Activated CD4-positive, CD25-positive, alpha-beta regulatory T cell treated with anti-CD3 and anti-CD28 coated beads, Interleukin-2, amount 50 U/mL, for 72 hours (primary cell): ENCODE data around the gene SLC7A10.
"Not testable (repeated sequence)": the region's sequence is repeated elsewhere in the genome, so short reads cannot be mapped to it uniquely, and the experiment has no call there.

ENCODE experiments used
- DNase-seq: peaks from one replicate; pipeline ENCODE4 v3.0.0; 2021

Gene SLC7A10

DNA sequence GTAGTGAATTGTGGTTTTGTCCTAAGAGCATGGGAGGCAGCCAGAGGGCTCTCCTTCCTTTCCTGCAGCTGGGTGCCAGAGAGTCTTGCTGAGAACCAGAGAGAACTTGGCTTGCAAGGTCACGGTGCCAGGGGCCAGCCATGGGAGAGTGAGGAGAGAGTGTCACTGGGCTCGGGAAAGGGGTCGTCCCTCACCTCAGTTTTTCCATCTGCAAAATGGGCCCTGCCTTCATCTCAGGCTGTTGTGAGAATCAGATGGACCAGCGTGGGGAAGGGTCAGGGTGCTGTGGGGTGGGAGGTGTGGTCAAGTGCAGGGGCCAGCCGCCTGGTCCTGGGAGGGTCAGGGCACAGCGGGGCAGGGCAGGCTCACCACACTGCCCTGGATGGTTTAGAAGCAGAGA is 24.2 kb downstream of the SLC7A10 start:
- DNase-seq, result no peak

DNA sequence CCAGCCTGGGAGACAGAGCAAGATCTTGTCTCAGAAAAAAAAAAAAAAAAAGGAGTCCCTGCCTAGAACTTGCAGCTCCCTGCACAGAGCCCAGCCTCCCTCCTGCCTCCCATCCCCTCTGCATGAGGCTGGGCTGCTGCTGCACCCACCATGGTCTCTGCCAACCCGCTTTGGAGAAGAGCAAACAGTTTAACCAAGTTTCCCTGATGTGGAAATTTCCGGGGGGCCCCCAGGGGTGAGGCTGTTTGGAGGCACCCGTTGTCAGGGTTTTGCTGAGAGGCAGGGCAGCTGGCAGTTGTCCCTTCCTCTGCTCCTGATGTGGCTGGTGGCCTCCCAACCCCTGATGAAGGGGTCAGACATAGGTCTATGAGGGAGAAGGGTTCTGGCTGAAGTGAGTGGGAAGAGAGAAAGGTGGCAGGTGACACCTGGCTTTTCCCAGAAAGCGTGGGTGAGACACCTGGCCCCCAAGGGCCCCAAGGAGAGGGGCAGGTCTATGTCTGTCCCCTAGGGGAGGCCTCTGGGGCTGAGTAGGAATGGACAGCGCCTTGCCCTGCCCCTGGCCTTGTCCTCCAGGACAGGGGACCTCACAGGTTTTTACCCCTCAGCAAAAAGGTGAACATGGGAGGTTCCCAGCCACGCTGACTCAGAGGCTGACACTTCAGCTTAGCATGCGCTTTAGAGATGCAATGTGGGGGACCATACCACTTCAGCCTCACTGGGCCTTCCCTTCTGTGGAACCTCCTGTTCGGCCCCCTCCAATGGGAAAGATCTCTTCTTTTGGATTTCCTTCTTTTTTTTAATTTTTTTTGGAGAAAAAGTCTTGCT is 26.0 kb downstream of the SLC7A10 start:
- DNase-seq, result no peak

DNA sequence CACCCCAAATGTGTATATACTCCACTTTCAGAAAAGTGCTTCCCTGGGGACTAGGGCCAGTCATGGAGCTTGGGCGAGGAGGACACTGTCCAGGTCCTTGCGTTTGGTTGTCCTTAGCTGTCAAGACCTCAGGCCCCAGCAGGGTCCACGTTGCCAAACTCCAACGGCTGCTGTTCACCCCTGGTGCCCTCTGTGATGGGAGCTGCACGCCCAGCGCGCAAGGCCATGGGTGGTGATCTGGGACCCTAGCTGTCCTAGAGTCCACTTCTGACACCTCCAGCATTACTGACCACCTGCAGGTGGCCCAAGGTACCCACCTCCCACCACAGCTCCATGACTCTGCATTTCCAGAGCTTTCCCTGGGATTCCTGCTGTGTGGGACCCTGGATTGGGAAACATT is 27.5 kb downstream of the SLC7A10 start:
- no peak for DNase-seq

DNA sequence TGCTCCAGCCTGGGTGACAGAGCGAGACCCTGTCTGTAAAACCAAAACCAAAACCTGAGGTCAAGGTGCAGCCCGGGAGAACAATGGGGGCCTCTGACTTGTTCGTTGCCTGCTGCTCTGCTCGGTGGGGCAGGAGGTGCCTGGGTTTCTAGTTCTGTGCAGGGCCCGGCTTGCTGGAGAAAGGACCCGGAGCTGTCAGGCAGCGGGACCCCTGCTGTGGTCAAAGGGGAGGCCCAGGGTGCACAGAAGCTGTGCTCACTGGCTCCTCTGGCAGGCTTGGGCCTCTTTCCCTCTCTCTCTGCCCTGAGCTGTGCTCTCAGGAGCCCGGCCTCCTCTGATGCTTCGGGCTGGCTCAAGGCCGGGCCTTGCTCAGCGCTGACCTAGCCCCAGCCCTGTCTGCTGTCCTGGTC is 28.1 kb downstream of the SLC7A10 start:
- no peak for DNase-seq

DNA sequence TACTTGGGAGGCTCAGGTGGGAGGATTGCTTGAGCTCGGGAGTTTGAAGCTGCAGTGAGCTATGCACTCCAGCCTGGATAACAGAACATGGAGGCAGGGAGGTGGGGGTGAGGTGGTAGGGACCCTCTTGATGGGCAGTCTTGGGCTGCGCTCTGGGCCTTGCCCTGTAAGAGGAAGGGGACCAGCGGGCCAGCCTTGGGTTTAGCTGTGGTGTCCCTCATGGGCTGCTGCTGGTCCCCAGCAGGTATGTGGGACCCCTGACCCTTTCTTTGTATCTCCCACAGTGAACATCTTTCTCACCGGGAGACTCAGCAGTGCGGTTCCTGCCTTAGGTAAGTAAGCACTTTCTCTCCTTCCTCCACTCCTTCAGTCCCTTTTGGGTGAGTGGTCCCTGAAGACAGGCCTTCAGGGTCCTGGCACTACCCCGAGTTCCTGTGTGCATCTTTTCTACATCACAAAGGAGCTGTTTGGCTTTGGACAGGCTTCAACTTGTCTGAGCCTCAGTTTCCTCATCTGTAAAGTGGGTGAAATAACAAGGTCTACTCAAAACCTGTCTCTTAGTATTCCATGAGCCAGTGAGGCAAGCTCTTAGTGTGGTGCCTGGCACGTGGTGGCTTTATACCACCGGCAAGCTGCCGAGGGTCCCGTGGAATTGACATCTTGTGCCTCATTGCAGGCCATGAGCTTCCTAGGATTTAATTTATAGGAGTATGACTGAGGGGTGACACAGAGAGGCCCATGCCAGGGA is 29.0 kb downstream of the SLC7A10 start:
- no peak for DNase-seq

DNA sequence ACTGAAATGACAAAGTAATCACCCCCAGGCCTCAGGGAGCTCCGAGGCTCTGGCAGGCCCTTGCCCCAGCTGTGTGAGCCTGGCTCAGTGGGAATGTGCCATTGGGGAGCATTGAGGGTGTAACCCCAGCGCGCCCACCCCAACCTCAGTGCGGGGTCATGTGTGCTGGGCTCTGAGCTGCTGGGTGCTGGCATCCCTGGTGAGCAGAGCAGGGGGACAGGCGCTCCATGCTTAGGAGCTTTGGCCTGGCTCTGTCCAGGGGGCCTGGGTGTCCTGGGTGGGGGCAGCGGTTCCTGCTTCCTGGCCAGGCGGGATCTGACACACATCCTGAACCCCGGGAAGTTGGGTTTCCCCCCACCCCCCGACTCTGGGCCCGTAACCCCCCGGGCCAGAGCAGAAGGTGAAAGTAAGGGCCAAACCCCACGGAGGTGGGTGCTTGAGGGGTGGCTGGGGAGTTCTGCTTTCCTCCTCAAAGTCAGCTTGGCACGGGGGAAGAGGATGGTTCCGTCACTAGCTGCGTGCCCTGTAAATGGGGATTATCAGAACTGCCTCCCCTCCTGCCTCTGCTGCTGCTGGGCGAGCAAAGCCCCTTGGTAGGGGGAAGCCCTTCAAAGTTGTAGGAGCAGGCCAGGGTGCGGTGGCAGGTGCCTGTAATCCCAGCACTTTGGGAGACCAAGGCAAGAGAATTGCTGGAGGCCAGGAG is 29.9 kb downstream of the SLC7A10 start:
- DNase-seq, result no peak

DNA sequence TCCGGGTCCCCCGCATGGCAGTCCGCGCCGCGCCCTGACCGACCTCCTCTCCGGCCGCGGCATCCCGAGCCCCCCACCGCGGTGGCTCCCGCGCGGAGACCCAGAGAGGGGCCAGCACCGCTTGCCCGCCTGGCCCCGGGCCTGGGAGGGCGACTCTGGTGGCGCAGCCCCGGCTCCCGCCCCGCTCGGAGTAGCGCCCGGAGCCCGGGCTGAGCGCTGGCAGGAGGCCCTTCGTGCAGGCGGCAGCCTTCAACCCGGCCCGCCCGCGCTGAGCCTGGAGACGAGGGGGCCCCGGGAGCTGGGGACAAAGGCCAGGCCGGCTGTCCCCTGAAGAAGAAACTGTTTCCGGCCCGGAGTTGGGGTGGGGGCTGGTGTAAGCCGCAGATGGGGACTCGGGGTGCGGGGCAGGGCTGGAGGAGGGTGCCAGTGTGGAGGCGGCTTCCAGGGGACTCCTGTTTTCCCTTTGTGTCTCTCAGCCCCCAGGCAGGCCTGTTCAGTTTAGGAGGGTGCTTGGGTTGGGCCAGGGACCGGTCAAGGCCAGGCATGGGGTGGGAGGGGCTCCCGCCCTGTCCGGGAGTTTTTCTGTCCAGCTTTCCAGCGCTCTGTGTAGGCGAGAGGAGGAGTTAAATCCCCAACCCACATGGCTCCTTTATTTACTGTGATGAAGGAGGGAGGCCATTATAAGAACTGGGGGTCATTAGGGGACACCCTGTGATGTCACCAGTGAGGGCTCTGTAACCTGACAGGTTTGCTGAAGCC is 30.6 kb downstream of the SLC7A10 start:
- DNase-seq, result no peak

DNA sequence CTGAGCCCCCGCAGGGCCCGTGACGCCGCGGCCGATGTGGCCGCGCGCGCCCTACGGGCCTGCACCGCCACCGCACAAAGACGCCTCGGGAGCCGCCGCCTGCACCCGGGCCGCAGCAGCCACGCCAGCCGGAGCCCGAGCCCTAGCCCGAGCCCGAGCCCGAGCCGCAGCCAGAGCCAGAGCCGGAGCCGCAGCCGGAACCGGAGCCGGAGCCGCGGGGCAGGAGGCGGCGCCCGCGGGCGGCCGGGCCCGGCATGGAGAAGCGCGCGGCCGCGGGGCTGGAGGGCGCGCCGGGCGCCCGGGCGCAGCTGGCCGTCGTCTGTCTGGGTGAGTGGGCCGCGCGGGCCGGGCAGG is 31.1 kb downstream of the SLC7A10 start:
- DNase-seq, result no peak

DNA sequence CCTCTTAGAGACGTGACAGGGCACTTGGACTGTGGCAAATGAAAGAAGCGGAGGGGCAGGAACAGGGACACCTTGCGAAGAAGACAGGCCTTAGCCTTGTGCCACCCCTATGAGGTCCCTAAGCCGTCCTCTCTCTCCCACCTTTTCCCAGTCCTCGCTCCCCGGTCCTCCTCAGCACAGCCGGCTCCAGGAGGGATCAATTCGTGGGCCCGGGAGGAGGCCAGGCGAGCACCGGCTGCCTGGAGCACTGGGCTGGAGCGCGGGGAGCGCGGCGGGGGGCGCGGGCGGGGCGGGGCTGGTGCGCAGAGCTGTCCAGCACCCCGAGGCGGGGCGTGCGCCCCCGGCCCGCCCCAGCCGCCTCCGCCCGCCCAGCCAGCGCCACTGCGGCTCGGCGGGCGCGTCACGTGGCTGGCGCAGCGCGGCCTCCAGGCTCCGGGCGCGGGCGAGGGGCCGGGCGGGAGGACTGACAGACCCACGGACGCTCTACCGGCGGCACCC is 31.7 kb downstream of the SLC7A10 start, which contains the start of gene LRP3:
Gene LRP3 (plus strand): TSS at position 466 of the 498 bp plus-strand sequence. CDS start 456 bp downstream, outside the sequence.
- no peak for DNase-seq

DNA sequence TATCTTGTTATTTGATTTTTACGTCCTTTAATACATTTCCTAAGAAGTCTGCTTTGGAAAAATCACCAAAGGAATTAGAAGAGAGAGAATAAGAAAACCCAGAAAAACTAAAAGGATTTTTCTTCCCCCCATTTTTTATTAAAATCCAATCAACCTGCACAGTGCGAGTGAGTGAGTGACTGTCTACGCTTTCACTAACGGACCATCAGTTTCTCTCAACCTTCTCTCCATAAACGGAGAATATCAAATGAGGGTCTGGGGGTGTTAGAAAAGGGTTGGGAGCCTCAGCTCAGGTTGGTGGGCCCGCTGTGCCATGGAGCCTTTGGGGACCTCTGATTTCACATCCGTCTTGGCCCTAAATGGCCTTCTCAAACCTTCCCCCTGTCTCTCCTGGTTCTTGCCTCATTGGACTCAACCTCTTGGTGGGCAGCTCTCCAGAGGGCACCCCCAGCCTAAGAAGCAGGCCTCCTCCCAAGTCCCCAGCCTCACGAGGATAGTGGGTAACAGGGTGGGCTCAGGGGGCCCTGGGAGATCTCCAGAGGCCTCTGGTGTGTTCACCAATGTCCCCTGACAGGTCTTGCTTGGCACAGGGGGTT is 32.3 kb downstream of the SLC7A10 start:
- DNase-seq, result no peak

DNA sequence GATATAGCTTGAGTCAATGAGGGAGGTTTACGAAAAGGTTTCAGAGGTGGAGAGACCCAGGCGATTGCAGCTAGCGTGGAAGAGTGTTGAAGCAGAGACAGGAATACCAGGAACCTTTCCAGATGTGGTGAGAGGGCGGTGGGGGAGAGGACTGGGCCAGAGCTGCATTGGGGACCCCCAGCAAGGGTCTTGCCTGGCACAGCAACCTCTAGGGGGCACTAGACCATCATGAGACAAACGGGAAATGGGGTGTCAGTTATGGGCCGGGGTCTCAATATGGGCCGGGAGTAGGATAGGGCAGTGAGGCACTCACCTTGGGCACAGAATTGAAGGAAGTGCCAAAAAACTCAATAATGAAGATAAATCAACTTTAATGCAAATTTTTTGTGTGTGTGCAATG is 33.6 kb downstream of the SLC7A10 start:
- DNase-seq, result no peak

DNA sequence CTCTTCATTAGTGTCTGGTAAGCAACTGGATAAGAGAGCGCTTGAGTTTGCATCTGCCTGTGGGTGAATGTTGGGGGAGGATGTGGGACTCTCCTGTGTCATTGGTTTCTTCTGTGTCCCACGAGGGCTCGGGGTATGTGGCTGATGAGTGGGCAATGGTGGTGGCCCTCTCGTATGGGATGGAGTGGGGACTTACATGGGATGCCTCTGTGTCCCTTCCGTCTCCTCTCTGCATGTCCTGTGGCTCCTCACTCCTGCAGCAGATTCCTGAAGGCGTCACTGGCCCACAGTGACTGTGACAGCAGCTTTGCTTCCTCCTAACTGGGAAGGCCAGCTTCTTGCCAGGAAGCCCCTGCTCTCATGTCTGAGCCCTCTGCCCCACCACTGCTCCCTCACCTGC is 34.1 kb downstream of the SLC7A10 start:
- no peak for DNase-seq

DNA sequence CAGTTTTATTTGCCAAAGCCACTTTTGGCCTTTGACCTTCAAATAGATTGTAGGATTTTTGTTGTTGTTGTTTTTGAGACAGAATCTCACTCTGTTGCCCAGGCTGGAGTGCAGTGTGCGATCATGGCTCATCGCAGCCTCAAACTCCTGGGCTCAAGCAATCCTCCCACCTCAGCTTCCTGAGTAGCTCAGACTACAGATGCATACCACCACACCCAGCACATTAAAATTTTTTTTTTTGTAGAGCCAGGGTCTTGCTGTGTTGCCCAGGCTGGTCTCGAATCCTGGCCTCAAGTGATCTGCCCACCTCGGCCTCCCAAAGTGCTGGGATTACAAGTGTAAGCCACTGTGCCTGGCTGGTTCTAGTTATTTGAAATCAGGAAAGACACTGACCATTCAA is 34.6 kb downstream of the SLC7A10 start:
- not testable (repeated sequence) for DNase-seq

DNA sequence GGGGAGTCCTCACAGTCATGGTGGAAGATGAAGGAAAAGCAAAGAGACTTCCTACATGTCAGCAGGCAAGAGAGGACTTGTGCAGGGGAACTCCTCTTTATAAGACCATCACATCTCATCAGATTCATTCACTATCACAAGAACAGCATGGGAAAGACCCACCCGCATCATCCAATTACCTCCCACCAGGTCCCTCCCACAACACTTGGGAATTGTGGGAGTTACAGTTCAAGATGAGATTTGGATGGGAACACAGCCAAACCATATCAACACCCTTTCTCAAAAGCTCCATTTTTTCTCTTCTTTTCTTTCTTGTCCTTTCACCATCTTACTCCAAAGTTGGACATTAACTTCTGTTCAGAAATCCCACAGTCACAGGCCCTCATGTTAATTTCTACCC is 36.2 kb downstream of the SLC7A10 start:
- no peak for DNase-seq

DNA sequence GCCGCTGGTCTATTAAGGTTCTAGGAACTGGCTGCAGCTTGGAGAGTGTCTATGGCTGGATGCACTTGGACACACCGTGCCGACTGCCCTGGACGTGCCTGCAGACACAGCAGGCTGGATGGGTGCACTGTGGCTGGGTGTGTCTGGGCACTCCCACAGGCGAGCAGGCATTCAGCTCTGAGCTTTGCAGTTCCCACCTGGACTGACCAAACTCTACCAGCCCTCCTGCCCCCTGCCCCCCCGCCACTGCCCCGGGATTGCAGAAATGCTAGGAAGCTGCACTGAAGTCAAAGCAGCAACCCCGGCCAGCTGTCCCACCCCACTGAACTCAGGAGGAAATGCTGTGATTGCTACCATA is 38.5 kb downstream of the SLC7A10 start:
- no peak for DNase-seq

DNA sequence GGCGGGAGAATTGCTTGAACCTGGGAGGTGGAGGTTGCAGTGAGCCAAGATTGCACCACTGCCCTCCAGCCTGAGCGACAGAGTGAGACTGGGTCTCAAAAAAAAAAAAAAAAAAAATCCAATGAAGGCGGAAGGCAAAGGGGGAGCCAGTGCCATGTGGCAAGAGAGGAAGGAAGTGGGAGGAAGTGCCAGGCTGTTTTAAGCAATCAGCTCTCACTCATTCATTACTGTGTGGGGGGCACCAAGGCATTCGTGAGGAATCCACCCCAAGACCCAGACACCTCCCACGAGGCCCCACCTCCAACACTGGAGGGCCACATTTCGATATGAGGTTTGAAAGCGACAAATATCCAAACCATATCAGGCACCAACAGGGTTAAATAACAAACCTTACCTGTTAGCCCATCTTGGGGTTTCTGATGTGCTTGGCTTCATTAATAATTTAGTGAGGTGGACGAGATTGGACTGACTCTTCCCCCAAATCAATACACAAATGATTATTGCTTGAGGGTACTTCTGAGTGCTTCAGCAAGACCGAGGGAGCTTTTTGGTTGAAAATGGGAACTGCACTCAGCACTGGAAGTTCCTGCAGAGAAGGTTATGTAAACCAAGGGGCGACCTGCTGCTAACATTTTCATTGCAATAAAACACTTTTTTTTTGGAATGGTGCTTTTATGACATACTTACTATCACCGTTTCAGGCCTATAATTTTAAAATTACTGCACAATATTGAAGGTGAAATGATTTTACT is 39.0 kb downstream of the SLC7A10 start:
- DNase-seq, result no peak

DNA sequence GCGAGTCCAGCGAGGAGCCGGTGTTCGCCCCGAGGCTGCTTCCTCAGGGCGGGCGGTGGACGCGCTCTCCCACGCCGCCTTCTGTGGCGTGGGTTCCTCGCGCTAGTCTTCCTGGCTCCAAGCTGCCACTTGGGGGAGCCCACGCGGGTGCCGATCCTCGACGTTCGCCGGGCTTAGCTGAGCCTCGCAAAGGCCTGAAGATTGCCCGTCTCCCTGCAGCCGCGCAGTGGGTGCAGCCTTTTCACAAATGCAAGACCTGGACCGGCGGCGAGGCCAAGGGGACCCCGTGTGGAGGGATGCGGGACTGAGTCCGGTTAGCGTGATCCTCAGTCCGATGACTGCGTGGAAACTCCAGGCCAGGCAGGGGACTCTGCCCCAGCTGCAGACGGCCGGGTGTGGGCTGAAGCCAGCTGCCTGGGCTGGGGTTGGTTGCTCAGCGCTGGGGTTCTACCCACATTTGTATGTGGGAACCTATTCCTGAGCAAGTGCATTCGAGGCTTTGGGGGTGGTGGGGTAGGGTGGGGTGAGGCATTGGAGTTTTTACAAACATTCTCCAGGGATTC is 48.2 kb downstream of the SLC7A10 start:
- DNase-seq, result no peak

DNA sequence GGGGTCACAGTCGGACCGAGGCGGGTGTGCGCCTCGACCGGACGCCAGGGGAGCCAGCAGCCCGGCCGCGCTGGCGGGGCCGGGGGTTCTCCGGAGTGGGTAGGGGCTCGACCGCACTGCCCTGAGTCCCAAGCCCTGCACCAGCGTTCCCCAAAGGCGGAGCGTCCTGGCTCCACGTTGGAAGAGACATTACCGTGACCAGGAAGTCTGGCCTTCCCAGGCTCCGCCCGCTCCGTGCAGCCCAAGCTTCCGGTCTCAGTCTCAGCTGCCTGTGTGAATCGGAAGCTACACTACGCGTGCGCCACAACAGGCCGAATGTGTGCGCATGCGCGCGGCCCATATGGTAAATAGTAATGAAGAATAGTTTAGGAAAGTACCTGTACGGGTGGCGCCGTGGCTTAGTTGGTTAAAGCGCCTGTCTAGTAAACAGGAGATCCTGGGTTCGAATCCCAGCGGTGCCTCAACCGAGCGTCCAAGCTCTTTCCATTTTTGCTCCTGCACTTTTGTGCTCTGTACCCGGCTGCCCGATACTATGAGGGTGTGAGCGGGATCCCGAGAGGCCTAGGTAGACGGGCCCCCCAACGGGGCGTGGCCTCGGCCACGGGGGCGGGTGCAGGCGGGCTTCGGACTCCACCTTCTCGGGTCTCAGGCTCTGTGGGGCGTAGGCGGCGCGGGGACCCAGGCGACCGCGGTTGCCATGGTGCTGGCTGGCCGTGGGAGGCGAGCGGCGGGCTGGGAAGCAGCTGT is 48.8 kb downstream of the SLC7A10 start:
- DNase-seq, result peak; percentile 96

DNA sequence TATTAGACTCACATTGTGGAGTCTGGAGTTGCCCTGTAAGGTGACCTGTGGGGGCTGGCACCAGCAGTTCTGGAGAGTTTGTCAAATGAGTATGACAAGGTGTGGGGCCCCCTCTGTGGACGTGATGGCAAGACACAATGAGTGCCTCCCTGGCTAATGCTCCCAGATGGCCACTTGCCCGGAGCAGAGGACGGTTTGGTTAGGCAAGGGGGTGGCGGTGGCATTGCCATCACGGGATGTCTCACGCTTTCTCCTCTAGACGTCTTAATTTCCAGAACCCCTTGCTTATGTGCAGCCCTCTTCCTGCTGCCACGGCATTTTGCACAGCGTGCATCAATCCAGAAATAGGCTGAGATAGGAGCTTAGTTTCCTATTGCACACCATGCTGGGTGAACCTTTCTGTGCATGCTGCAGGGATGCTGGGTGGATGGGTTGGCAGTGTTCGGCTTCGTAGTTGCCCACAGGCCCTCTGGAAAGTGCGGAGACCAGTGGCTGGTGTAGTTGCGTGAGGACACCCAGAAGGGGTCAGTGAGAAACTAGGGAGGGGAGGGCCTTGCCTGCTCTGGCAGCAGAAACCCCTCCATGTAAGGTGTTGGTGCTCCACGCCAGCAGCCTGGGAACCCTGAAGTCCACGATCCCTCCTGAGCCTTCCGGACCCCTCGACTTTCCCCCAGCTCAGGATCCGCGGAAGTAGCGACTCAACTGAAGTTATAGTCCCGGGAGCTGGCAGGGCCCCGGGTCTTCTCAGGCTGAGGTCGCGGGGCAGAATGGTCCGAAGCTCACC is 49.6 kb downstream of the SLC7A10 start:
- DNase-seq, result no peak
